Activated CD8-positive, alpha-beta T cell treated with anti-CD3 and anti-CD28 coated beads for 36 hours (primary cell): ENCODE data around the gene MYO1B. TPM values are rescaled to one million over a fixed set of nuclear protein-coding genes. Genes with fewer than 3 reads are reported as not detected.

Experiments used
- ATAC-seq: fragments of 200-7000 bp; cut with Tn5 transposase; one replicate; pipeline ENCODE4 v1.10.0; 2021; ENCODE audit warnings: mild to moderate bottlenecking, moderate library complexity
- CTCF ChIA-PET: fragments of 350-600 bp; sonication (Branson Sonifier 250); formaldehyde crosslinking; loops from one replicate; lab custom pipeline; 2021; ENCODE audit warnings: antibody characterized with exemption; lab: Charles Lee
- POLR2A ChIA-PET: fragments of 350-600 bp; sonication (Branson Sonifier 250); formaldehyde crosslinking; loops from one replicate; lab custom pipeline; 2021; ENCODE audit warnings: antibody characterized with exemption; lab: Charles Lee
- DNase-seq: peaks from one replicate; pipeline ENCODE4 v3.0.0-alpha.2; 2020
- H3K27ac Mint-ChIP-seq: one replicate; pipeline ENCODE4 v1.8.0; 2021; ENCODE audit warnings: mild to moderate bottlenecking, mixed read lengths
- H3K27me3 Mint-ChIP-seq: one replicate; pipeline ENCODE4 v1.8.0; 2021; ENCODE audit warnings: mixed read lengths
- H3K36me3 Mint-ChIP-seq: one replicate; pipeline ENCODE4 v1.8.0; 2021; ENCODE audit warnings: low read depth, mixed read lengths
- H3K4me1 Mint-ChIP-seq: one replicate; pipeline ENCODE4 v1.8.0; 2021; ENCODE audit warnings: low read depth, mixed read lengths
- H3K4me3 Mint-ChIP-seq: one replicate; pipeline ENCODE4 v1.8.0; 2021; ENCODE audit warnings: mild to moderate bottlenecking, moderate library complexity, mixed read lengths
- H3K9me3 Mint-ChIP-seq: one replicate; pipeline ENCODE4 v1.8.0; 2021; ENCODE audit warnings: mixed read lengths
- intact Hi-C: fragments of 100-400 bp; cut with micrococcal nuclease; formaldehyde crosslinking; loops from one replicate; pipeline ENCODE4 v1.10.0; 2022
- total RNA-seq, 2 experiments: library from RNA; stranded (reverse); gene quantifications; one replicate each; pipeline ENCODE4 v1.2.3, GENCODE V29; 2021
- TF ChIP-seq, protein P1 (sequence below): fragments of 200-600 bp; IDR thresholded peaks from one replicate; pipeline ENCODE4 v1.8.0; 2022; ENCODE audit warnings: antibody characterized with exemption, mild to moderate bottlenecking

The MYO1B gene
- total RNA-seq, 2 experiments from 2014 or later, result 43.2 to 44.8 TPM

DNA sequence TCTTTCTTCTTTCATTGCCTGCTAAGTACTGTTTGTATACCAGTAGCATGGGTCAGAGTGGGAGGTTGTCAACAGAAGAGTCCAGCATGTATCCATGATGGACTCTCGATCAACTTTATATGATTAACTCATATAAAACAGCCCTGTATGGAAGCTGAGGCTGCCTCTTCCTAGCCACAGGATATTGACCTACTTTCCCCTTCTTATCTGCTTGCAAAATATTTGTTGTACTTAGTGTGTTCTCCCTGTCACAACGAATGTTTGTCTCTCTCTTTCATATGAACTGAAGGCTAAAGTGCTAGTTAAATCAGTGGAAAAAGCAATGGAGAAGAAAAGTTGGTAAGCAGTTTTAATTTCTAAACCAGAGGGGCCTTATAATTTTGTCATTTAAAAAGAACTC is 17.8 kb downstream of the MYO1B start:
- no peaks in the 10 kb centered on the region for H3K36me3 Mint-ChIP-seq
- no peak for ATAC-seq
- H3K4me1 Mint-ChIP-seq, result peaks cover 7% of the 10 kb centered on the region
- ChIA-PET CTCF (no interaction called here), POLR2A (interaction anchor here (1.1 kb wide), 1 partner anchor 61 kb away, joined by 3 read pairs; no protein-coding TSS in a partner anchor)
- intact Hi-C loops, result no loop called here
- TF ChIP-seq, protein P1, sequence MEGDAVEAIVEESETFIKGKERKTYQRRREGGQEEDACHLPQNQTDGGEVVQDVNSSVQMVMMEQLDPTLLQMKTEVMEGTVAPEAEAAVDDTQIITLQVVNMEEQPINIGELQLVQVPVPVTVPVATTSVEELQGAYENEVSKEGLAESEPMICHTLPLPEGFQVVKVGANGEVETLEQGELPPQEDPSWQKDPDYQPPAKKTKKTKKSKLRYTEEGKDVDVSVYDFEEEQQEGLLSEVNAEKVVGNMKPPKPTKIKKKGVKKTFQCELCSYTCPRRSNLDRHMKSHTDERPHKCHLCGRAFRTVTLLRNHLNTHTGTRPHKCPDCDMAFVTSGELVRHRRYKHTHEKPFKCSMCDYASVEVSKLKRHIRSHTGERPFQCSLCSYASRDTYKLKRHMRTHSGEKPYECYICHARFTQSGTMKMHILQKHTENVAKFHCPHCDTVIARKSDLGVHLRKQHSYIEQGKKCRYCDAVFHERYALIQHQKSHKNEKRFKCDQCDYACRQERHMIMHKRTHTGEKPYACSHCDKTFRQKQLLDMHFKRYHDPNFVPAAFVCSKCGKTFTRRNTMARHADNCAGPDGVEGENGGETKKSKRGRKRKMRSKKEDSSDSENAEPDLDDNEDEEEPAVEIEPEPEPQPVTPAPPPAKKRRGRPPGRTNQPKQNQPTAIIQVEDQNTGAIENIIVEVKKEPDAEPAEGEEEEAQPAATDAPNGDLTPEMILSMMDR, result no peak
- no peaks in the 10 kb centered on the region for H3K27me3 Mint-ChIP-seq
- H3K4me3 Mint-ChIP-seq, result no peak overlapping the region
- no peak overlapping the region for H3K27ac Mint-ChIP-seq
- no peak for DNase-seq
- H3K9me3 Mint-ChIP-seq, result no peaks in the 10 kb centered on the region

DNA sequence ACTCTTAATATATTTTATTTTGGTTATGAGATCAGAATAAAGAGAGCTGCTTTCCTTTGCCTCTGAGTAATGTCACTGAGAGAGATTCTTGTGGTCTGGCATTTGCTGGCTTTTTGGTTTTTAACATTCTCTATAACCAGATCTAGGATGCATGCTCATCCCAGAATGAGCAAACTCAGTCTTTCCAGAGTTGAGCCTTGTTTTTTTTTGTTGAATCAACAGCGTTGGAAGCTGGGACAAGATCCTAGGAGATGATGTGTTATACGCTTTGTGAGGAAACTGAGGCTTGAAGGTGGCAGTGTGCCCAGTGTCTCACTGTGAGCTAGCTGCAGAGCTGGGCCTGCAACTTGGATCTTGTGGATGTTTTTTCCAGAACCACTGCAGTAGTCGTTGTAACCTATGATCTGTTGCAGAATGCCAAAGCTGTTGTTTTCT is 19.5 kb downstream of the MYO1B start:
- DNase-seq, result no peak
- no peak for ATAC-seq

DNA sequence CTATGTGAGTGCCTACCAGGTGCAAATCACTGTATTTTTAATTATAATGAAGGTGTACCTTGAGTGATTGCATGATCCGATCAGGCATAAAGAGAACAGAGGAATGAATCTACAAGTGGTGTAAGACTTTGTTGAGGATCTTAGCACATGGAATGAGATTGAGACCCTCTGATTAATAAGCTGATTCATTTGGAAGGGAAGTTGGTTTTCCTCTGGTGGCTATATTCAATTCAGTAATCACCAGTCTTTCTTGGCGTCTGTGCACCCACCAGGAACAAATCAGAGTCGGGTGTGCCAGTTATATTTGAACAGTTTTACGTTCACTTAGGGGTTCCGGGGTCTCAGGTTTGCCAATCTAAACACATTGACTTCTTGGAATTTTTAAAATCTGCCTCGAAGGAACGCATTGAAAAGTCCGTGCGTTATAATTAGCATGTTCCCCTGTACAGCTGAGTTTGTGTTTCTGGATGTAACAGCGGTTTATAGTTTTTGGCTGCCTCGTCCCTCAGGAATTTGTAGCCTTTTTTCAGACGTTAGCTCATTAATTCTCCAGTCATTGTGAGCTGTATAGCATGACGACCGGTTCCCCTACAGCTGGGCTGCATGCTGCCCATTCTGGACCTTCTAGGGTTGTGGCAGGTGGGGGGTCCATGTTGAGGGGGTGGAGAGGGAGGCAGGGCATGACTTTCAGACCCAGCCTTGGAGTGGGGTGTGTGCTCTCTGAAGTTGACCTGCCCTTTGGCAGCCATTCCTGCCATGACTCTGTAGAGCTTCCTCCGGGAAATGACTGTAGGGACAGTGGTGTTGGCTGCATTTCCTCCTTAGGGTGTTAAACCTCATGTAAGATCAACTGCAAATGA is 20.3 kb downstream of the MYO1B start:
- no peak overlapping the region for H3K4me3 Mint-ChIP-seq
- no peaks in the 10 kb centered on the region for H3K9me3 Mint-ChIP-seq
- H3K36me3 Mint-ChIP-seq, result no peaks in the 10 kb centered on the region
- intact Hi-C loops, result no loop called here
- H3K27me3 Mint-ChIP-seq, result no peaks in the 10 kb centered on the region
- CTCF ChIA-PET, result interaction anchor here (0.8 to 1.7 kb wide), 3 partner anchors 11 to 274 kb away, joined by 3 to 4 read pairs (median 3); no protein-coding TSS in a partner anchor
- no peak overlapping the region for H3K27ac Mint-ChIP-seq
- ATAC-seq (no peak), DNase-seq (no peak)
- TF ChIP-seq, protein P1, result no peak
- POLR2A ChIA-PET, result no interaction called here
- H3K4me1 Mint-ChIP-seq, result peaks cover 7% of the 10 kb centered on the region

More for the DNA sequence above, 19.5 kb downstream of the MYO1B start:
- H3K27ac Mint-ChIP-seq, result no peak overlapping the region
- TF ChIP-seq, protein P1, result no peak
- no peaks in the 10 kb centered on the region for H3K36me3 Mint-ChIP-seq
- ChIA-PET POLR2A (no interaction called here), CTCF (interaction anchor here (0.9 to 1.7 kb wide), 4 partner anchors 15 to 98 kb away, joined by 3 to 5 read pairs (median 4); no protein-coding TSS in a partner anchor)
- no peak overlapping the region for H3K4me3 Mint-ChIP-seq
- no peaks in the 10 kb centered on the region for H3K9me3 Mint-ChIP-seq
- H3K27me3 Mint-ChIP-seq, result no peaks in the 10 kb centered on the region
- intact Hi-C loops, result no loop called here
- peaks cover 7% of the 10 kb centered on the region for H3K4me1 Mint-ChIP-seq

DNA sequence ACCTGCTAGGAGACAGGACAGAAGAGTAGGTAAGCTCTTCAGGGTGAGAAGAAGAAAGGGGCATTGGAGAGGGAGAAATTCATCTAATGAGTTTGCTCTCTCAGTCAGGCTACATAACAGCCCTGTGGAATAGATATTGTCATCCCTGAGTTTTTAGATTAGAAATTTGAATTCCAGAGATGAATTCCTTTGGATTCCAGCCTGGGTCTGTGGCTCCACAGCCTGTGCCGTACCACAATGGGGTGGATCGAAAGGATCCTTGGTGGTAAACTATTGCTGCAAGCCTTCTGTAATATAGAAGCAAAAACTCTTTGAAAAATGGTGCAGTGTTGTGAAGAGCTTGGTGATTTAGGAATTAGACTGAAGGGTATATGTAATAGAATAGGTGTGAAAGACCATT is 21.0 kb downstream of the MYO1B start:
- no peaks in the 10 kb centered on the region for H3K27me3 Mint-ChIP-seq
- ChIA-PET CTCF (interaction anchor here (0.8 to 1.7 kb wide), 3 partner anchors 10 to 273 kb away, joined by 3 to 4 read pairs (median 3); no protein-coding TSS in a partner anchor), POLR2A (no interaction called here)
- peaks cover 7% of the 10 kb centered on the region for H3K4me1 Mint-ChIP-seq
- ATAC-seq (no peak), DNase-seq (no peak)
- H3K27ac Mint-ChIP-seq, result no peak overlapping the region
- no peaks in the 10 kb centered on the region for H3K9me3 Mint-ChIP-seq
- TF ChIP-seq, protein P1, result no peak
- no peak overlapping the region for H3K4me3 Mint-ChIP-seq
- intact Hi-C loops, result no loop called here
- H3K36me3 Mint-ChIP-seq, result no peaks in the 10 kb centered on the region

DNA sequence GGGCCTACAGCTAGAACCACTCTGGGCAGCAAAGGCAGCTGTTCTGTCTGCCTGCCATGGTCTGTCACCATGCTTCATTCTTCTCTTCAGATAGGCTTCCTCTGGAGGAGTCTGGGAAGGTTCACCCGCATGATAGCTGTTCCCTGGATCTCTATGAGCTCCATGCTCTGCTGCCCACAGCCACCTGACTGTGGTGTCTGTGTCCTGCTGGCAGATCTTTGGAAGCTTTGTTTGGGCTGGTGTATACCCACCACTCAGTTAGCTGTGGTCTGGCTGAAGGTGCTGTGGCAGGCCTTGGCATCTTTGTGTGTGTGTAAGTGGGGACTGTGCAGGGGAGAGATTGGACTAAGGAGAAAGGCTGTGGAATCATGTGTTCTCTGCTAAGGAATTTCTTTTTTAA is 23.4 kb downstream of the MYO1B start:
- no peaks in the 10 kb centered on the region for H3K9me3 Mint-ChIP-seq
- TF ChIP-seq, protein P1, result no peak
- CTCF ChIA-PET, result no interaction called here
- intact Hi-C loops, result no loop called here
- no peaks in the 10 kb centered on the region for H3K27me3 Mint-ChIP-seq
- POLR2A ChIA-PET, result no interaction called here
- DNase-seq, result no peak
- ATAC-seq, result no peak
- no peak overlapping the region for H3K27ac Mint-ChIP-seq
- no peak overlapping the region for H3K4me3 Mint-ChIP-seq
- peaks cover 7% of the 10 kb centered on the region for H3K4me1 Mint-ChIP-seq
- no peaks in the 10 kb centered on the region for H3K36me3 Mint-ChIP-seq
